Right hindlimb (tissue), 1 donor: ENCODE data around the gene ABCC8.
A peak's percentile ranks its signal among the peaks of the same experiment; 100 is the strongest.
"Not testable (repeated sequence)": the region's sequence is repeated elsewhere in the genome, so short reads cannot be mapped to it uniquely, and the experiment has no call there.

Source experiments
- DNase-seq: peaks from one replicate; pipeline ENCODE4 v3.0.0-alpha.2; 2018

The ABCC8 gene

GRCh38 chr11:17468122-17468521, 8.5 kb downstream of the ABCC8 start:
- DNase-seq, result no peak

GRCh38 chr11:17463546-17464174, 13.0 kb downstream of the ABCC8 start:
- DNase-seq, result no peak

- DNase-seq, result no peak
These were observed 13.7 kb downstream of the ABCC8 start for GRCh38 chr11:17462940-17463339.

DNA sequence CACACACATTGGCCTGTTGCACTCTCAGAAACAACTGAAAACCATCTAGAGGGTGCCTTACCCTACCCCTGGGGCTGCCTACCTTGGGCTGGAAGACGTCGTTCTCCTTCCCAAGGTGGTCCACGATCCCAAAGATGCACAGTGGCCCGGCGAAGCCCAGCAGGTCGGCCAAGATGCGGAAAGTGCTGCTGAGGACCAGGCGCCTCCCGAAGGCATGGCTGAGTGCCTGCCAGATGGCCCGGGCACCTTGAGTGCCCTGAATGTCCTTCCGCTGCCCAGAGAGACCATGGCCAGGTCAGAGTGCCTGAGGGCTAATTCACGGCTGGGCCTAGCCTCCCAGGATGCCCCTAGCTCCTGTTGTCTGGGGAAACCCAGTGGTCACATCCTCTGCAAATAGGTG, 16.2 kb downstream of the ABCC8 start:
- no peak for DNase-seq

- peak; percentile 43 for DNase-seq
These were observed 17.3 kb downstream of the ABCC8 start for GRCh38 chr11:17459236-17459896.

DNA sequence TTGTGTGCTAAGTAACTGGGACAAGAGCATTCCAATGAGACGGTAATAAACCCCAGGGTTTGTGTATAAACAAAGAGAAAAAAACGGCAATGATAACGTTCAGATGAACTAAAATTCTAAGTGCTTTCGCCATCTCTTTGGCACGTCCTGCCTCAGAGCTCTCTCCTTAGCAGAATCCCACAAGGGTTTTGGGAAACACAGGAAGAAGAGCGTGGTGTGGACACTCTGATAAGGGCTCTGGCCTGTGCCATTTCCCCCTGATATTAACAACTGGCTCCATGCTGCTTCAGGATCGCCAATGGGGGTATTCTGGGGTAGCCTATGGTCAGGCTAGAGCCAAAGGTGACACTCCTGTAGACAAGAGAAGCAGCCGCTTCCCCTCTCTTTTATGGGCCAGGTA, 18.4 kb downstream of the ABCC8 start:
- no peak for DNase-seq

GRCh38 chr11:17457396-17458173, 19.1 kb downstream of the ABCC8 start:
- no peak for DNase-seq

DNA sequence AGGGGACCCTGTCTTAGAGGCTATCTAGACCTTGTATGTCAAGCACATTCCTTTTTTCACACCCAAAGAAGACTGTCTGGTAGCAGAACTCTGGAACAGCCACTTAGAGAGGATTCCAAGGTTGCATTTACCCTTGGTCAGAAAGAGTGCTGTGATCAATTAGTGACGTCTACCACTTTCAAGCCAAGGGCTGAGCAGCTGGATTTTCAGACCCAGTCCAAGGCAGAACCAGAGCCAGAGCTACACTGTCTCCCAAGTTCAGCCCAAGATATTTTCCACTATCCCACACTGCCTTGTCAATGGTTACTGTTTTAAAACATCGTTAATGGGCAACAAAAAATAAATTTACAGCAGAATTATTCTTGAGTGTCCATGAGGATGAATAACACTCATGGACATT, 24.0 kb downstream of the ABCC8 start:
- no peak for DNase-seq

DNA sequence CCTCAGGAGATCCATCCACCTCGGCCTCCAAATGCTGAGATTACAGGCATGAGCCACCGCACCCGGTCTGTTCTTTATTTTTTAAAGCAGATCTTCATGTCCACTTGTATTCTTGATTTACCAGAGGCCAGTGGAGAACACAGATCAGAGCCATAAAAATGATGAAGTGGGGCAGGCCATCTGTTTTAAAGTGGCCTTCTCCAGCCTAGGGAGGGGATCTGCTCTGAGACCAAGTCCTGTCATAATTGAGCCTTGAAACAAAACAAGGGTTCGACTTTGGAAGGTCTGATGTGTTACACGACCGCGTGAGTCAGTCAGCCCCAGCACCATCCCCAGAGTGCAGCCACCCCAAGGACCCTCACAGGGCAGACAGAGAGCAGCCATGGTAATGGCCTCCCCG, 27.5 kb downstream of the ABCC8 start:
- DNase-seq, result no peak

- no peak for DNase-seq
These were observed 30.2 kb downstream of the ABCC8 start for GRCh38 chr11:17446482-17446881.

DNA sequence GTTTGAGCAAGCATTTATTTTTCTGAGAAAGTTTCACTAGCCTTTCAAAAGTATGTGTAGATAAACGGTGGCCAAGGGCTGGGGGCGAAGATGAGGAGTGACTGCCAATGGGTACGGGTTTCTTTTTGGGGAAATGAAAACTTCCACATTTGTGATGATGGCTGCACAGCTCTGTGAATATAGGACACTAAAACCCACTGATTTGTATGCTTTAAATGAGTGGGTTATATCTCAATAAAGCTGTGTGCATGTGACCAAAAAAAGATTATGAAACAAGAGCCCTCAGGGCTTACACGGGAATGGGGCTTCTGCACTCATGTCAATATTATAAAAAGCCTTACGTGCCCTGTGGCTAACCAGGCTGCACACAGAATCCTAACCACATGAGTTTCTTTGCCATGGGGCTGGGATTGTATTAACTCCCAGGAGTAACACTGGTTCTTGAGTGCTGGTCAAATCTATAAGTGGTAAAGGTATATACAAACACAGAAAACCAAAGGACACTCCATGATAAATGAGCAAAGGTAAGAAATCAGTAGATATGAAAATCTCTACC, 31.3 kb downstream of the ABCC8 start:
- no peak for DNase-seq

- DNase-seq, result no peak
These were observed 32.5 kb downstream of the ABCC8 start for GRCh38 chr11:17443926-17444690.

GRCh38 chr11:17443423-17443822, 33.2 kb downstream of the ABCC8 start:
- no peak for DNase-seq

DNA sequence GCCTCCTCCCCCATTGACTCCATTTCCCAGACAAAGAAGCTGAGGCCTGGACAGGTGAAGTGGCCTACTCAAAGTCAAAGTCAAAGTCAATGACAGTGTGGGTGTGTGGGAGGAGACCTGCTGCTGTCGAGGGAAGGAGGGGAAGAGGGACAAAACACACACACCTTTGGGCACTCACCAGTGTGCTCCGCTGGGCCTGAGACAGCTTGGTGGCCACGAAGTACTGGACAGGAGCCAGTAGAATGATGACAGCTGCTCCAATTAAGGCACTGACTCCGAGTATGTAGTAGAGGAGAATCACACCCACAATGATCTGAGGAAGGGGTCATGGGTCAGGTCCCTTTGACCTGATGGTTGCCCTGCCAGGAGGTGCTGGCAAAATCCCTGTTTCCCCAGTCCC, 33.6 kb downstream of the ABCC8 start:
- DNase-seq, result no peak

- DNase-seq, result no peak
These were observed 37.3 kb downstream of the ABCC8 start for GRCh38 chr11:17439316-17439782.

GRCh38 chr11:17437366-17437765, 39.3 kb downstream of the ABCC8 start:
- DNase-seq, result no peak

DNA sequence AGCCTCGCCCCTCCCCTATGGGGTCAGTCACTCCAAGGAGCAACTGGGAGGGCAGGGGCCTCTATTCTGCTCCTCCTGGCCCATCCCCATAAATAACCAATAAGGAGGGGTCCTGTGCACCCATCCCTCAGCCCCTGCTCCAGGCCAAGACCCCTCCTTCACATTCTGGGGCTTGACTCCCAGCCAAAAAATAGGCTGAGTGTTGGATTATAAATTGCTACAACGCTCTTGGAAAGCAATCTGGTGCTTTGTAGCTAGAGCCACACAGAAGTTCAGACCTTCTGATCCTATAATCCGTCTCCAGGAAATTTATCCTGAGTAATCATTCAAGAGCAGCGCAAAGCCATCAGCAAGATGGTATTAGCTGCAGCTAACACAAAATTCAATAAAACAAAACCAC, 42.5 kb downstream of the ABCC8 start:
- no peak for DNase-seq

GRCh38 chr11:17432002-17432401, 44.6 kb downstream of the ABCC8 start:
- DNase-seq, result peak; percentile 70

DNA sequence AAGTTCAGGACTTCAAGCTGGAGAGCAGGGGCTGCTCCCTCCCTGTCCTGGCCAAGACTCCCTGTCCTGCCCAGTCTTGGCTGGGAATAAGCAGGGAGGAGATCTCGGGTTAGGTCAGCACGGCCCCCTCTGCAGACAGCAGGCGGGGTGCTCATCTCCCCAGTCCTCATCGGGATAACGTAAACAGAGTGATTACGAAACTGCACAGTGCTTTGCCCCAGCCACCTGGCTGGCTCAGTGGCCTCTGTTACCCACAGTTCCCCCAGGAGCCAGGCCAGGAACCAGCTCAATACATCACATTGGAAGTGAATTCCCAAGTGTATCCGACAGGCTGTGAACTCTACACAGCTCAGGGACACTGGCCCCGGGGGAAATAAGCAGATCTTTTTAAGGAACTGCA, 45.5 kb downstream of the ABCC8 start:
- DNase-seq, result no peak

DNA sequence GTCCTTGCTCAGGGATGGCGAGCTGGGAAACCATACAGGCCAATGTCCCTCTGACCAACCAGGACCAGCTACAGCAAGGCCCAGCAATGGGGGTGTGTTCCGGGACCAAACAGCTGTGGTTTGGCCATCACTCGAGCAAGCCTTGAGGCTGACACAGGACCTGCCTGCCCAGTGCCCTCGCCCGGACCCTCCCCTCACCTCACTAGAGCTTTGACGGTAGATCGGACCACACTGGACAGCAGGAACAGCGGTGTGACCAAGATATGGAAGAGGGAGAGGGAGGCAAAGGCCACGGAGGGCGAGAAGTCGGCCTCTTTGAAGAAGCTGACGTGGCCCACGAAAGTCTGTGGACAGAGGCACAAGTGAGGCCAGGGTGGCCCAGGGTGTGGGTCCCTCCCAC, 46.0 kb downstream of the ABCC8 start:
- no peak for DNase-seq

- DNase-seq, result no peak
These were observed 47.7 kb downstream of the ABCC8 start for GRCh38 chr11:17428925-17429324.

DNA sequence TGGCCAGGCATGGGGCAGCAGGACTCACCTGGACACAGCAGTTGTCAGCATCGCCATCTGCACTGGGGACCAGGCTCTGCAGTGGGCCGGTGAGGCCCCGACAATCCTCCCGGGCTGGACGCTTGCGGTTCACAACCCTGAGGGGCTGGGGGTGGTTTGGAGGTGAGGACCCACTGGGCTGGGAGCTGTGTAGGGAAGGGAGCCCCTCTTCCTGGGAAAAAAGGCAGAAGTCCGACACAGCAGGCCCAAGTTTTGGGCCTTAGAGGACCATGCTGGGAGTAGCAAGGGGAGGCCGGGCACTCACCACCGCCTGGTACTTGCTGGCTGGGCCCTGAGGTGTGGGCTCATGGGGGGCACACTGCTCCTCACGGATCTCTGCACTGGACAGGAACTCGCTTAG, 48.4 kb downstream of the ABCC8 start:
- no peak for DNase-seq

- DNase-seq, result not testable (repeated sequence)
These were observed 50.4 kb downstream of the ABCC8 start for GRCh38 chr11:17426233-17426632.
